H9 (cell line): ENCODE data around the gene ADGB. TPM values are rescaled to one million over a fixed set of nuclear protein-coding genes. Genes with fewer than 3 reads are reported as not detected.

Experiments used
- DNase-seq: peaks from one replicate; pipeline ENCODE4 v3.0.0-alpha.2; 2017
- H2AFZ ChIP-seq: one replicate; pipeline ENCODE4 v1.6.1; 2013; ENCODE audit warnings: mild to moderate bottlenecking, low read length, control low read depth, moderate library complexity
- H2AK5ac ChIP-seq: 2 replicates; pipeline ENCODE4 v1.6.1; 2013; ENCODE audit warnings: low read length, control low read depth, mixed read lengths; ENCODE audit not compliant: insufficient read length
- H2BK120ac ChIP-seq: one replicate; pipeline ENCODE4 v1.6.1; 2013; ENCODE audit warnings: low read depth, mild to moderate bottlenecking, low read length, control low read depth, inconsistent platforms; ENCODE audit not compliant: poor library complexity, severe bottlenecking
- H2BK12ac ChIP-seq: 2 replicates; pipeline ENCODE4 v1.6.1; 2013; ENCODE audit warnings: low read length, control low read depth, mixed read lengths, low read depth; ENCODE audit not compliant: insufficient read length
- H2BK15ac ChIP-seq: 2 replicates; pipeline ENCODE4 v1.6.1; 2013; ENCODE audit warnings: low read depth, low read length, control low read depth
- H2BK20ac ChIP-seq: one replicate; pipeline ENCODE4 v1.6.1; 2013; ENCODE audit warnings: low read depth, mild to moderate bottlenecking, low read length, control low read depth, inconsistent platforms; ENCODE audit not compliant: poor library complexity, severe bottlenecking
- H2BK5ac ChIP-seq: 2 replicates; pipeline ENCODE4 v1.6.1; 2013; ENCODE audit warnings: low read length, control low read depth, mixed read lengths; ENCODE audit not compliant: insufficient read length
- H3K14ac ChIP-seq: 2 replicates; pipeline ENCODE4 v1.6.1; 2013; ENCODE audit warnings: low read length, control low read depth; ENCODE audit not compliant: insufficient read depth
- H3K18ac ChIP-seq: 2 replicates; pipeline ENCODE4 v1.6.1; 2013; ENCODE audit warnings: low read depth, mild to moderate bottlenecking, mixed read lengths, low read length, control low read depth; ENCODE audit not compliant: insufficient read length
- H3K23ac ChIP-seq: 2 replicates; pipeline ENCODE4 v1.6.1; 2013; ENCODE audit warnings: low read length, control low read depth, mixed read lengths, low read depth; ENCODE audit not compliant: insufficient read length
- H3K23me2 ChIP-seq: 2 replicates; pipeline ENCODE4 v1.6.1; 2013; ENCODE audit warnings: low read depth, mild to moderate bottlenecking, mixed read lengths, low read length, control low read depth; ENCODE audit not compliant: insufficient read length, poor library complexity, severe bottlenecking
- H3K27ac ChIP-seq: 2 replicates; pipeline ENCODE4 v1.5.1; 2013; ENCODE audit warnings: low read length, control low read depth, mixed read lengths, low read depth; ENCODE audit not compliant: insufficient read length
- H3K27me3 ChIP-seq: 2 replicates; pipeline ENCODE4 v1.6.1; 2013; ENCODE audit warnings: low read length, control low read depth, inconsistent platforms; ENCODE audit not compliant: insufficient read depth
- H3K4ac ChIP-seq: 2 replicates; pipeline ENCODE4 v1.6.1; 2013; ENCODE audit warnings: low read depth, mild to moderate bottlenecking, control low read depth, inconsistent platforms, low read length, moderate library complexity
- H3K4me1 ChIP-seq: 2 replicates; pipeline ENCODE4 v1.6.1; 2013; ENCODE audit warnings: low read length, control low read depth, inconsistent platforms; ENCODE audit not compliant: insufficient read depth
- H3K4me2 ChIP-seq: 2 replicates; pipeline ENCODE4 v1.6.1; 2013; ENCODE audit warnings: low read length, control low read depth, mixed read lengths; ENCODE audit not compliant: insufficient read length, insufficient read depth
- H3K56ac ChIP-seq: 2 replicates; pipeline ENCODE4 v1.6.1; 2013; ENCODE audit warnings: low read depth, mild to moderate bottlenecking, mixed read lengths, low read length, control low read depth; ENCODE audit not compliant: insufficient read length
- H3K79me1 ChIP-seq: 2 replicates; pipeline ENCODE4 v1.6.1; 2013; ENCODE audit warnings: low read depth, mild to moderate bottlenecking, moderate library complexity, low read length, control low read depth, inconsistent platforms; ENCODE audit not compliant: insufficient read depth, poor library complexity, severe bottlenecking
- H3K79me2 ChIP-seq: 2 replicates; pipeline ENCODE4 v1.6.1; 2013; ENCODE audit warnings: low read length, control low read depth, inconsistent platforms; ENCODE audit not compliant: insufficient read depth
- H3K9ac ChIP-seq: 2 replicates; pipeline ENCODE4 v1.6.1; 2013; ENCODE audit warnings: low read length, control low read depth, mixed read lengths; ENCODE audit not compliant: insufficient read length; ENCODE audit errors: extremely low read depth
- H3K9me3 ChIP-seq: one replicate; pipeline ENCODE4 v1.6.1; 2013; ENCODE audit warnings: low read depth, low read length, inconsistent platforms; ENCODE audit not compliant: control insufficient read depth
- H3T11ph ChIP-seq: one replicate; pipeline ENCODE4 v1.6.1; 2013; ENCODE audit warnings: mild to moderate bottlenecking, low read length, control low read depth, inconsistent platforms
- H4K20me1 ChIP-seq: one replicate; pipeline ENCODE4 v1.6.1; 2013; ENCODE audit not compliant: control insufficient read depth, insufficient read length, insufficient read depth
- H4K5ac ChIP-seq: 2 replicates; pipeline ENCODE4 v1.6.1; 2013; ENCODE audit warnings: low read depth, mild to moderate bottlenecking, mixed read lengths, low read length, control low read depth; ENCODE audit not compliant: insufficient read length
- H4K8ac ChIP-seq: replicated peaks from 2 replicates; pipeline ENCODE4 v1.6.1; 2013; ENCODE audit warnings: low read length, control low read depth, mixed read lengths, low read depth; ENCODE audit not compliant: insufficient read length
- H4K91ac ChIP-seq: 2 replicates; pipeline ENCODE4 v1.6.1; 2013; ENCODE audit warnings: low read depth, mild to moderate bottlenecking, moderate library complexity, mixed read lengths, low read length, control low read depth; ENCODE audit not compliant: insufficient read length
- H3K27ac Mint-ChIP-seq, 3 experiments: 2 replicates in 2 of 3; 3 replicates in 1 of 3; pipeline ENCODE4 v1.8.0; 2020 to 2021; ENCODE audit warnings: mixed read lengths in 3 of 3, mild to moderate bottlenecking in 1 of 3, moderate library complexity in 1 of 3
- H3K27me3 Mint-ChIP-seq: 2 replicates; pipeline ENCODE4 v1.8.0; 2021; ENCODE audit warnings: low read depth, mild to moderate bottlenecking, moderate library complexity, mixed read lengths
- H3K36me3 Mint-ChIP-seq, 3 experiments: 2 replicates in 2 of 3; 3 replicates in 1 of 3; pipeline ENCODE4 v1.8.0; 2020 to 2021; ENCODE audit warnings: low read depth in 3 of 3, mixed read lengths in 3 of 3; ENCODE audit not compliant: insufficient read depth in 1 of 3
- H3K4me1 Mint-ChIP-seq, 2 experiments: 2 replicates each; pipeline ENCODE4 v1.8.0; 2020; ENCODE audit warnings: mixed read lengths in 2 of 2
- H3K4me3 Mint-ChIP-seq, 2 experiments: 2 replicates in 1 of 2; 3 replicates in 1 of 2; pipeline ENCODE4 v1.8.0; 2020 to 2021; ENCODE audit warnings: mild to moderate bottlenecking in 2 of 2, mixed read lengths in 2 of 2, moderate library complexity in 1 of 2
- H3K9me3 Mint-ChIP-seq, 2 experiments: 2 replicates in 1 of 2; 3 replicates in 1 of 2; pipeline ENCODE4 v1.8.0; 2020; ENCODE audit warnings: mild to moderate bottlenecking in 2 of 2, mixed read lengths in 2 of 2, moderate library complexity in 1 of 2
- total RNA-seq: library from RNA; stranded (reverse); gene quantifications from 2 replicates; pipeline ENCODE4 v1.2.1, GENCODE V29; 2021
- TF ChIP-seq, protein P1 (sequence below): fragments of 200-600 bp; sonication (generic); conservative IDR thresholded peaks from 3 replicates; pipeline ENCODE4 v1.8.0; 2021; ENCODE audit warnings: antibody characterized with exemption, mild to moderate bottlenecking

ADGB gene
- total RNA-seq, 1 experiment from 2014 or later, result not detected

- no peaks in the 10 kb centered on the region for H3K36me3 Mint-ChIP-seq
These were observed 6.3 kb upstream of the ADGB start for GRCh38 chr6:146592451-146592850.

More at GRCh38 chr6:146592451-146592850, 6.3 kb upstream of the ADGB start:
- H3K56ac ChIP-seq, result no peak overlapping the region
- H2AK5ac ChIP-seq, result no peak overlapping the region
- H3K79me1 ChIP-seq, result no peaks in the 10 kb centered on the region
- no peak overlapping the region for H2BK120ac ChIP-seq
- TF ChIP-seq, protein P1, sequence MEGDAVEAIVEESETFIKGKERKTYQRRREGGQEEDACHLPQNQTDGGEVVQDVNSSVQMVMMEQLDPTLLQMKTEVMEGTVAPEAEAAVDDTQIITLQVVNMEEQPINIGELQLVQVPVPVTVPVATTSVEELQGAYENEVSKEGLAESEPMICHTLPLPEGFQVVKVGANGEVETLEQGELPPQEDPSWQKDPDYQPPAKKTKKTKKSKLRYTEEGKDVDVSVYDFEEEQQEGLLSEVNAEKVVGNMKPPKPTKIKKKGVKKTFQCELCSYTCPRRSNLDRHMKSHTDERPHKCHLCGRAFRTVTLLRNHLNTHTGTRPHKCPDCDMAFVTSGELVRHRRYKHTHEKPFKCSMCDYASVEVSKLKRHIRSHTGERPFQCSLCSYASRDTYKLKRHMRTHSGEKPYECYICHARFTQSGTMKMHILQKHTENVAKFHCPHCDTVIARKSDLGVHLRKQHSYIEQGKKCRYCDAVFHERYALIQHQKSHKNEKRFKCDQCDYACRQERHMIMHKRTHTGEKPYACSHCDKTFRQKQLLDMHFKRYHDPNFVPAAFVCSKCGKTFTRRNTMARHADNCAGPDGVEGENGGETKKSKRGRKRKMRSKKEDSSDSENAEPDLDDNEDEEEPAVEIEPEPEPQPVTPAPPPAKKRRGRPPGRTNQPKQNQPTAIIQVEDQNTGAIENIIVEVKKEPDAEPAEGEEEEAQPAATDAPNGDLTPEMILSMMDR, result no peak
- Mint-ChIP-seq H3K9me3 (no peaks in the 10 kb centered on the region), H3K27me3 (peaks cover 1% of the 10 kb centered on the region; the same call in 1 of the 2 replicates), H3K27ac (no peak overlapping the region), H3K4me1 (no peaks in the 10 kb centered on the region), H3K4me3 (no peak overlapping the region)
- no peaks in the 10 kb centered on the region for H3K79me2 ChIP-seq
- H3K4me2 ChIP-seq, result no peak overlapping the region
- H3K27me3 ChIP-seq, result no peaks in the 10 kb centered on the region
- H3T11ph ChIP-seq, result no peak overlapping the region
- no peak overlapping the region for H3K4ac ChIP-seq
- H3K14ac ChIP-seq, result no peak overlapping the region
- H3K9ac ChIP-seq, result no peak overlapping the region
- H3K23me2 ChIP-seq, result no peaks in the 10 kb centered on the region
- H4K20me1 ChIP-seq, result no peaks in the 10 kb centered on the region
- H3K9me3 ChIP-seq, result no peaks in the 10 kb centered on the region
- H2BK15ac ChIP-seq, result no peak overlapping the region
- H2BK12ac ChIP-seq, result no peak overlapping the region
- H2AFZ ChIP-seq, result no peak overlapping the region
- DNase-seq, result no peak
- no peaks in the 10 kb centered on the region for H3K4me1 ChIP-seq
- no peak overlapping the region for H3K27ac ChIP-seq
- no peak overlapping the region for H4K5ac ChIP-seq
- H2BK20ac ChIP-seq, result no peak overlapping the region
- no peak overlapping the region for H3K18ac ChIP-seq
- H3K23ac ChIP-seq, result no peak overlapping the region
- H4K91ac ChIP-seq, result no peak overlapping the region
- H4K8ac ChIP-seq, result no peak overlapping the region
- no peak overlapping the region for H2BK5ac ChIP-seq
